ENCODE measurements around the gene TRPV5.

The TRPV5 gene

GRCh38 chr7:142867398-142868187 is 66.0 kb downstream of the TRPV5 start:
- no peaks in the 10 kb centered on the region for H4K20me1 ChIP-seq
- peaks cover 15% of the 10 kb centered on the region; the same call in 1 of the 2 replicates for H3K36me3 ChIP-seq
- no peak for TF ChIP-seq Cebpa-rat (IDR thresholded peaks at IDR 0.05)
- peaks cover 23% of the 10 kb centered on the region for H3K4me1 ChIP-seq
- H3K9ac ChIP-seq, result no peak overlapping the region
- peak overlapping the region; percentile 24 for H3K4me2 ChIP-seq
- H3K27ac ChIP-seq, result 0 out of 2 replicates have a peak overlapping the region, but pooled peaks have one; percentile 13
- no peak overlapping the region for H3K4me3 ChIP-seq
- no peaks in the 10 kb centered on the region for H3K27me3 ChIP-seq
- H3K9me3 ChIP-seq, result no peaks in the 10 kb centered on the region

GRCh38 chr7:142867097-142867378 is 66.5 kb downstream of the TRPV5 start:
- no peak overlapping the region for H3K4me3 ChIP-seq
- peaks cover 28% of the 10 kb centered on the region for H3K4me1 ChIP-seq
- H3K9me3 ChIP-seq, result no peaks in the 10 kb centered on the region
- no peaks in the 10 kb centered on the region for H3K27me3 ChIP-seq
- TF ChIP-seq Cebpa-rat (IDR thresholded peaks at IDR 0.05), result no peak
- H3K36me3 ChIP-seq, result peaks cover 15% of the 10 kb centered on the region; the same call in 1 of the 2 replicates
- no peak overlapping the region for H3K27ac ChIP-seq
- no peak overlapping the region for H3K9ac ChIP-seq
- H4K20me1 ChIP-seq, result no peaks in the 10 kb centered on the region
- peak overlapping the region; percentile 24; the same call in 1 of the 2 replicates for H3K4me2 ChIP-seq

DNA sequence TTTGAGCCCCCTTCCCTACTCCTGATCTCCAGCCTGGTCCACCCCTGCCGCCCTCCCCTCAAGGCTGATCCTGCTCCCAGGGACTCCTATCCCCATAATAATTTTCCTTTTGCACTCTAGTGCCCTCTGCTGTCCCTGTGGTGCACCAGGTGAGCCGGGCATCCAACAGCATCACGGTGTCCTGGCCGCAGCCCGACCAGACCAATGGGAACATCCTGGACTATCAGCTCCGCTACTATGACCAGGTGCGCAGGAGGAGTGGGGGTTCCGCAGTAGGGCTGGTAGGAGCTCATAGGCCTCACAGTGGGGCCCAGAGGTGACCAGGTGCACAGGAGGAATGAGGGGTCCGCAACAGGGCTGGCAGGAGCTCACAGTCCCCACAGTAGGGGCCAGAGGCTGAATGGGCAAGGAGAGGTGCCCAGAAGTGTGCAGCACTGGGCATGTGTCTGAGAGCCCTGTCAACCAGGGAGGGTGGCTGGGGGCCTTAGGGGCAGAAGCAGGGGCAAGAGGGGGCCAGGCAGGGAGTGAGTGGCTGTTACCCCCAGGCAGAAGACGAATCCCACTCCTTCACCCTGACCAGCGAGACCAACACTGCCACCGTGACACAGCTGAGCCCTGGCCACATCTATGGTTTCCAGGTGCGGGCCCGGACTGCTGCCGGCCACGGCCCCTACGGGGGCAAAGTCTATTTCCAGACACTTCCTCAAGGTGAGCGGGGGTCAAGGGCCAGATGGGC is 67.0 kb downstream of the TRPV5 start:
- Histone ChIP-seq H3K27me3 (no peaks in the 10 kb centered on the region), H4K20me1 (no peaks in the 10 kb centered on the region), H3K27ac (no peak overlapping the region), H3K9me3 (no peaks in the 10 kb centered on the region), H3K36me3 (peaks cover 15% of the 10 kb centered on the region; the same call in 1 of the 2 replicates), H3K9ac (no peak overlapping the region), H3K4me2 (no peak overlapping the region), H3K4me1 (peaks cover 34% of the 10 kb centered on the region), H3K4me3 (no peak overlapping the region)
- TF ChIP-seq Cebpa-rat (IDR thresholded peaks at IDR 0.05), result no peak

GRCh38 chr7:142865766-142866165 is 67.8 kb downstream of the TRPV5 start:
- no peak overlapping the region for H3K27ac ChIP-seq
- H3K4me1 ChIP-seq, result peaks cover 34% of the 10 kb centered on the region
- H3K9me3 ChIP-seq, result no peaks in the 10 kb centered on the region
- H3K27me3 ChIP-seq, result no peaks in the 10 kb centered on the region
- H4K20me1 ChIP-seq, result no peaks in the 10 kb centered on the region
- no peak for TF ChIP-seq Cebpa-rat (IDR thresholded peaks at IDR 0.05)
- H3K4me3 ChIP-seq, result no peak overlapping the region
- no peak overlapping the region for H3K4me2 ChIP-seq
- H3K9ac ChIP-seq, result no peak overlapping the region
- 0 out of 2 replicates have a peak, but pooled peaks cover 9% of the 10 kb centered on the region for H3K36me3 ChIP-seq

DNA sequence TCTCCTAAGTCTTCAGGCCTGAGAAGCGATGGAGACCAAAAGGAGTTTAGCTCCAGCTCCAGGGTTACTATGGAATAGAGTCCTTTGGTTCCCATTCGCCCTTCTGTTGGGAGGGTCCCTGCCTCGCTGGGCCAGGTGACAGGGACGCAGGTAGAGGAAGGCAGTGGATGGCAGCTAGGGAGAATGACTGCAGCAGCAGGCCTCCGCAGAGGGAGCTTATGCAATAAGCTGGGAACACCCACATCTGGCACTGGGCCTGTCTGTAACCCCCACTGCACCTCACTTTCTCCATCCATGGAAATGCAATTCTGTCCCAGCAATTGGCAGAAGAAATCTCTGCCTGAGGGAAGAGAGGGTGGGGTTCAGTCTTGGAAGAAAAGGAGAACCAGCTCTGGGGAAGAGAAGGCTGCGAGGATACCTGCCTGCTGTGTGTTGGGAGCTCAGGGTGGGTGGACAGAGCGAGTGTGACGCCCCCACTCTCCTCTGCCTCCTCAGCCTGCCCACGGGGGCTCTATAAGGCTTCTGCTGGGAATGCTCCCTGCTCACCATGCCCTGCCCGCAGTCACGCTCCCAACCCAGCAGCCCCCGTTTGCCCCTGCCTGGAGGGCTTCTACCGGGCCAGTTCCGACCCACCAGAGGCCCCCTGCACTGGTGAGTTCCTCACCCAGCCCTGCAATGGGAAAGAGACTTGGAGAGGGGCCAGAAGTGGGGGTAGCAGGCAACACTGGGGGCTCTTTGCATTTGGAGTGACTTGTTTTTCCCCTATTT is 68.4 kb downstream of the TRPV5 start:
- H3K4me2 ChIP-seq, result no peak overlapping the region
- peaks cover 34% of the 10 kb centered on the region for H3K4me1 ChIP-seq
- no peak overlapping the region for H3K9ac ChIP-seq
- no peak overlapping the region for H3K27ac ChIP-seq
- H3K27me3 ChIP-seq, result no peaks in the 10 kb centered on the region
- no peaks in the 10 kb centered on the region for H3K9me3 ChIP-seq
- no peak for TF ChIP-seq Cebpa-rat (IDR thresholded peaks at IDR 0.05)
- H4K20me1 ChIP-seq, result no peaks in the 10 kb centered on the region
- 0 out of 2 replicates have a peak, but pooled peaks cover 4% of the 10 kb centered on the region for H3K36me3 ChIP-seq
- no peak overlapping the region for H3K4me3 ChIP-seq

DNA sequence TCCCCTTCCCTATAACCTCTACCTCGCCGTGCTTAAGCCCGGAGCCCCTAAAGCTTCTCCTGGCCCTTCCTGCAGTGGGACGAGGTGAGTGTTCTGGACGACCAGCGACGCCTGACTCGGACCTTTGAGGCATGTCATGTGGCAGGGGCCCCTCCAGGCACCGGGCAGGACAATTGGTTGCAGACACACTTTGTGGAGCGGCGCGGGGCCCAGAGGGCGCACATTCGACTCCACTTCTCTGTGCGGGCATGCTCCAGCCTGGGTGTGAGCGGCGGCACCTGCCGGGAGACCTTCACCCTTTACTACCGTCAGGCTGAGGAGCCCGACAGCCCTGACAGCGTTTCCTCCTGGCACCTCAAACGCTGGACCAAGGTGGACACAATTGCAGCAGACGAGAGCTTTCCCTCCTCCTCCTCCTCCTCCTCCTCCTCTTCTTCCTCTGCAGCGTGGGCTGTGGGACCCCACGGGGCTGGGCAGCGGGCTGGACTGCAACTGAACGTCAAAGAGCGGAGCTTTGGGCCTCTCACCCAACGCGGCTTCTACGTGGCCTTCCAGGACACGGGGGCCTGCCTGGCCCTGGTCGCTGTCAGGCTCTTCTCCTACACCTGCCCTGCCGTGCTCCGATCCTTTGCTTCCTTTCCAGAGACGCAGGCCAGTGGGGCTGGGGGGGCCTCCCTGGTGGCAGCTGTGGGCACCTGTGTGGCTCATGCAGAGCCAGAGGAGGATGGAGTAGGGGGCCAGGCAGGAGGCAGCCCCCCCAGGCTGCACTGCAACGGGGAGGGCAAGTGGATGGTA is 69.5 kb downstream of the TRPV5 start:
- no peak overlapping the region; the same call in 1 of the 2 replicates for H3K27ac ChIP-seq

GRCh38 chr7:142862786-142863400 is 70.7 kb downstream of the TRPV5 start:
- H3K4me2 ChIP-seq, result peak overlapping the region; percentile 58
- H3K36me3 ChIP-seq, result no peaks in the 10 kb centered on the region
- peak overlapping the region; percentile 1; the same call in 1 of the 2 replicates for H3K9ac ChIP-seq
- H3K9me3 ChIP-seq, result no peaks in the 10 kb centered on the region
- no peak overlapping the region for H3K4me3 ChIP-seq
- no peak for TF ChIP-seq Cebpa-rat (IDR thresholded peaks at IDR 0.05)
- peaks cover 34% of the 10 kb centered on the region for H3K4me1 ChIP-seq
- no peaks in the 10 kb centered on the region for H3K27me3 ChIP-seq
- H3K27ac ChIP-seq, result peak overlapping the region; percentile 5; the same call in 1 of the 2 replicates
- no peaks in the 10 kb centered on the region for H4K20me1 ChIP-seq

More for the DNA sequence above, 69.5 kb downstream of the TRPV5 start:
- no peak for TF ChIP-seq Cebpa-rat (IDR thresholded peaks at IDR 0.05)
- H3K4me2 ChIP-seq, result no peak overlapping the region
- peaks cover 34% of the 10 kb centered on the region for H3K4me1 ChIP-seq
- H3K9me3 ChIP-seq, result no peaks in the 10 kb centered on the region
- no peaks in the 10 kb centered on the region for H4K20me1 ChIP-seq
- H3K27me3 ChIP-seq, result no peaks in the 10 kb centered on the region
- H3K36me3 ChIP-seq, result no peaks in the 10 kb centered on the region
- H3K9ac ChIP-seq, result no peak overlapping the region
- H3K4me3 ChIP-seq, result no peak overlapping the region

- Histone ChIP-seq H3K4me3 (no peak overlapping the region), H3K4me2 (peak overlapping the region; percentile 58), H3K4me1 (peaks cover 33% of the 10 kb centered on the region), H4K20me1 (no peaks in the 10 kb centered on the region), H3K9me3 (no peaks in the 10 kb centered on the region), H3K36me3 (no peaks in the 10 kb centered on the region), H3K9ac (peak overlapping the region; percentile 1; the same call in 1 of the 2 replicates), H3K27ac (peak overlapping the region; percentile 5; the same call in 1 of the 2 replicates), H3K27me3 (no peaks in the 10 kb centered on the region)
- no peak for TF ChIP-seq Cebpa-rat (IDR thresholded peaks at IDR 0.05)
These were observed 71.2 kb downstream of the TRPV5 start for GRCh38 chr7:142862351-142862750.

Data from BLaER1 (cell line).